ENCODE results near the gene AQP12A.
"Not testable (repeated sequence)": the region's sequence is repeated elsewhere in the genome, so short reads cannot be mapped to it uniquely, and the experiment has no call there.

Gene AQP12A

GRCh38 chr2:240690421-240691074 lies 1.1 kb upstream of the AQP12A start:
- not testable (repeated sequence) for DNase-seq

- DNase-seq, result not testable (repeated sequence)
Observed at GRCh38 chr2:240691075-240691427, 615 bp upstream of the AQP12A start.

DNA sequence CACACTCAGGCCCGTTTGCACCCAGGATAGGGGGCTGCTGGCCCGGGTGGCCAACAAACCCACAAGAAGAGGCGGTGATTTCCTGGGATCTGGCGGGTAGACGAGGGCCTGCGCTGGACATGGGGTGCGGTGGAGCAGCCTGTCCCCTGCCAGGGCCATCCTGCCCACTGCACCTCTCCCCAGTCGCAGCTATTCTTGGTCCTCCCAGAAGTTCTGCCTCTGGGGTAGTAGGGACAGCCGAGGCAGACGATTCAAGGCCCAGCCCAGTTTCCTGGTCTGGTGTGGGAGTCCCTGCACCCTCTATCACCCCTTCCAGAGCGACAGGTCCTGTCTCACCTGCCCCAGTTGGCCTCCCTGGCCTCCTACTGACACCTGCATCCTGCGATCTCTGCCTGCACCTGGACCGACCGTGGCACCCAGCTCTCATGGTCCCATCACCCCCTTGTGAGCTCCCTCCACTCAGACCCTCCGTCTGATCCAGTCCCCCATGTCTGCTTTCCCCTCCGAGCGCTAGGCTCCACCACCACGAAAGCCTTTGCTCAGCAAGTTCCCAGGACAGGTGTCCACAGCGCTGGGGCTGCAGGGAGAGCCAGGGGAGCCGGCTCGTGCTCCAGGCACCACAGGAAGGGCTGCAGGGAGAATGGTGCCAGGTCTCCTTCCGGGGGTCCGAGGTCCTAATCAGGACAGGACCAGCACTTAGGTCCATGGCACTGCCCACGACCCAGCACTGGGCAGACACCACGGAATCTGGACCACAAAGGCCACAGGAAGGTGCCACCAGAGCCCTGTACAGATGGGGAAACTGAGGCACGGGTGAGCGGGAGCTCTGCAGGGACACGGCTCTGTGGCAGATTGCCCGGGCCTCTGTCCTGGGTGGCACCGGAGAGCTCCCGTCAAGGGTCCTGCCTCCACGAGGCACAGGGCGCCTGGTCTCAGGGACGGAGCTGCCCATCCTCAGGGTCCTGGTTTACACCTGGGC lies 1.2 kb downstream of the AQP12A start:
- not testable (repeated sequence) for DNase-seq

GRCh38 chr2:240694304-240694703 lies 2.6 kb downstream of the AQP12A start:
- DNase-seq, result not testable (repeated sequence)

GRCh38 chr2:240695593-240695992 lies 3.9 kb downstream of the AQP12A start:
- not testable (repeated sequence) for DNase-seq

- DNase-seq, result not testable (repeated sequence)
Observed at GRCh38 chr2:240696469-240696868, 4.8 kb downstream of the AQP12A start.

DNA sequence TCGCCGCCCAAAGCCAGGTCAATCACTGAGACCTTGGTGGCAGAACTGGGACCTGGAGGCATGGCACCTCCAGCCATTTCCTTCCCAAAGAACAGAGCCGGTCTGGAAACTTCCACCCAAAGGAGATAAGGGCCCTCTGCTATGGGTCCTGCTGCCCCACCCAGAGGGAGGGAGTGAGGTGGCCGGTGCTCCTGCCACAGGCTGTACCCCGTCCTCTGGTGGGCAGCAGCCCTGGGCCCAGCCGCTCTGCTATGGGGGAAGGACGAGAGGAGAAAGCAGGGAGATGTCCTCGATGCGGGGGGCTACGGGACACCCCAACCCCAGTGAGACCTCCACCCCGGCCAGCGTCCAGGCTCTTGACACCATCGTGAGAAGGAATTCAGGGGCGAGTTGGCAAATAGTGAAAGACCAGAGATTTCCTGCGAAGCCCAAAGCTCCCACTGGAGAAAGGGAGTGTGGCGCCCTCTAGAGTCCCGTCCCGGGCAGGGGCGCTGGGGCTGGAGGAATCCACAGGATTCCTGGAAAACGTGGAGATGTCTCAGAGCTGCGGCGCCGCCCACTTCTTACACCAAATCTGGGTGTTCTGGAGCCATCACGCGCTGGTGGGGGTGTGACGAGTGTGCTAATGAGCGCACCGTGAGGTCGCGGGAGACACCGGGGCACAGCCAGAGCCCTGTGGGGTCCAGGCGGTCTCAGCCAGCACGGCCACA lies 7.3 kb downstream of the AQP12A start:
- DNase-seq, result not testable (repeated sequence)

- DNase-seq, result not testable (repeated sequence)
Observed at GRCh38 chr2:240699835-240700234, 8.2 kb downstream of the AQP12A start.

DNA sequence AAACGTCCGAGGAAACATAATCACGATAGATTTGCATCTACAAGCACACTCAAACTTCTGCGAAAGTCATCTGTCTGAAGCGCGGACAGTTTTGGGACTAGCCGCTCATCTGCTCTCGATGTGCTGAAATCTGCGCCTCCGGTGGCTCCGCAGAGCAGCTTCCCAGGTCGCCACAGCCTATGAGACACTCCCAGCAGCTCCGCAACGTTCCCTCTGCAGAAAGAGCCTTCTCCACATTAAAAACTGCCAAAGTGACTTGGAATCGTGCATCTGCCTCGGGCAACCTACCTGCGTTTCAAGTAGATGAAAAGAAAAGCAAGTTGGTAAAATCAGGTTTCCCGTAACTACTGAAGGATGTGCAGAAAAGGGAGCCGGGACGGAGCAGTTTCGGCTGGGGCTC lies 8.9 kb downstream of the AQP12A start:
- DNase-seq, result not testable (repeated sequence)

- no peak for DNase-seq
Observed at GRCh38 chr2:240701091-240701735, 9.5 kb downstream of the AQP12A start.

DNA sequence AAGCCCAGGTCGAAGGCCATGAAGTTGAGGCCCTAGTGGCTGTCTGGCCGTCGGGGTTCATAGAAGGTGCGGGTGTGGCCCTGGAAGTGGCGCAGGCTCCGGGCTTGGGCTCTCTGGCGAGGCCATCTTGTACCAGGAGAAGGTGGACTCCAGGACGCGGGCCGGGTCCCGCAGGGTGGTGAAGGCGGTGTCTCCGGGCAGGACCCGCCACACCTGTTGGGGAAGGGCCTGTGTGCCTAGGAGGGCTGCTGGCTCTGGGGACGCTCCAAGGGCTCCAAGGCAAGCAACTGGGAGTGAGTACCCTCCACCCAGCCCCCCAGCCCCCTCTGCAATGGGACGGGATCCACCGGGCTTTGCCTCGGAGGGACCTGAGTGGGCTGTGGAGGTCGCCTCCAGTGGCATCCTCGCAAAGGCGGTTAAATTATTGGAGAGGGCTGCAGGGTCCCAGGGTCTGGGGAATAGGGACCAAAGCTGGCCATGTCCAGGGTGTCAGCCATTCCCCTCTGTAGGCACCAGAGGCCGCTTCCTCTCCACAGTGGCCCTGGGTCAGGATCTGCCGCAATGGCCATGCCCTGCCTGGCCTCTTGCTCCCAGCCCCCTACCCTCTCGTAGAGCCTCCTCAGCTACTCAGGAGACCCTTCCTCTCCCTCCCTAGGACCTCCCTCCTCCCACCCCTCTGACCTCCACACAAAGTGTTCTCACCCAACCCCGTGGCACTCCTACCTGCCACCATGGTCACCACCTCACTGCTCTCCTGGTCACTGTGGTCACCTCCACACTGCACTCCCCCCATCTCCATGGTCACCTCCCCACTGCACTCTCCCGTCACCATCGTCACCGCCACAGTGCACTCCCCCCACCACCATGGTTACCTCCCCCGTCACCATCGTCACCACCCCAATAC lies 10.3 kb downstream of the AQP12A start:
- no peak for DNase-seq

GRCh38 chr2:240702640-240703011 lies 11.0 kb downstream of the AQP12A start:
- DNase-seq, result no peak

DNA sequence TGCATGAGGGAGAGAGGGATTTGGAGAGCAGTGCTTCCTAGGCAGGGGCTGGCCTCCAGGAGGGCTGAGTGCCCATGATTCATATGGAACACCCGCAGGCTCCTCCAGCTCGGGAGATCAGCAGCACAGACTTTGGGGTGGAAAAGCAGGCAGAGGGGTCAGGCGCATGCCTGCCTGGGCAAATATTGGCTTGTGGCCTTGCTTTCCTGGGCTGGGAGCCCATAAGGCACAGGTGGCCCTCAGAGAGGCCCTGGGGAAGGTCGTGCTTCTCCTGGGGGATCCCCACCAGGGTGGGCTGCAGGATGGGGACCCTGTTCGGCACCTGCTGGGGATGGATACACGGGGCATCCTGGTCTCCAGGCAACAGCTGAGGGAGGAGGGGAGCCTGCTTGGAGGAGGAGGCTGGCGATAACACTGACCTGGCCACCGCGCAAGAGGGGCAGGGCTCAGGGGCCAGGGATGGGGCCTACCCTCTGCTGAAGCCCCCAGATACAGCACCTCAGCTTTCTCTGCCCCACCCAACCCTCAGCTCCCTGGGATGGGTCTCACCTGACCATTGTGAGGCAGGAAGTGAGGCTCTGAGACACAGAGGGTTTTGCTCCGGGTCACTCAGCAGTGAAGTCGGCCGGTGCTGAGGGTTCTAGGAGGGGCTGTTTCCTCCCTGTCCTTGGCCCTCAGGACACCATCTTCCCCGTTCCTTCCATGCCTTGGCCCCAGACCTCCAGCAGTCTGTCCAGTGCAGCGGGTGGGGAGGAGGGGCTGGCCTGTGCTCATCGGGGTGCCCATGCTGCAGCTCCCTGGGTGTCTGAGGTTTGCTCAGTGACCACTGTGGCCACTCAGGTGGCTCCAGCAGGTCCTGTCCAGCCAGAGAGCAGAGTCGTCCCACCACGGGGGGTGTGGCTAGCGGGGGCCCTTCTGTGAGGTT lies 12.0 kb downstream of the AQP12A start:
- no peak for DNase-seq

DNA sequence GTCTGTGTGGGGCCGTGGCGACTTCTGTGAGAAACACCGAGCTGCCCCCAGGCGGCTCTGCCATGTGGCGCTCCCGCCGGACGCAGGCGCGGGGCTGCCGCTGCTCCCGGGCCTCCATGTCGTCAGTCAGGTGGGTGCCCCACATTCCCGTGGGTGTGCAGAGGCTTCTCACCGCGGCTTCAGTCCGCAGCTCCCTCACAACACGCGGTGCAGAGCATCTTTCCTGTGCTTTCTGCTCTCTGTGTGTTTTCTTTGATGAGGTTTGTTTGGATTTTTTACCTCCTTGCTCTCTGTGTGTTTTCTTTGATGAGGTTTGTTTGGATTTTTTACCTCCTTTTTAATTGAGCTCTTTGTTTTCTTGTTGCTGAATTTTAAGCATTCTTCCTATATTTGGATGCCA lies 13.0 kb downstream of the AQP12A start:
- no peak for DNase-seq

DNA sequence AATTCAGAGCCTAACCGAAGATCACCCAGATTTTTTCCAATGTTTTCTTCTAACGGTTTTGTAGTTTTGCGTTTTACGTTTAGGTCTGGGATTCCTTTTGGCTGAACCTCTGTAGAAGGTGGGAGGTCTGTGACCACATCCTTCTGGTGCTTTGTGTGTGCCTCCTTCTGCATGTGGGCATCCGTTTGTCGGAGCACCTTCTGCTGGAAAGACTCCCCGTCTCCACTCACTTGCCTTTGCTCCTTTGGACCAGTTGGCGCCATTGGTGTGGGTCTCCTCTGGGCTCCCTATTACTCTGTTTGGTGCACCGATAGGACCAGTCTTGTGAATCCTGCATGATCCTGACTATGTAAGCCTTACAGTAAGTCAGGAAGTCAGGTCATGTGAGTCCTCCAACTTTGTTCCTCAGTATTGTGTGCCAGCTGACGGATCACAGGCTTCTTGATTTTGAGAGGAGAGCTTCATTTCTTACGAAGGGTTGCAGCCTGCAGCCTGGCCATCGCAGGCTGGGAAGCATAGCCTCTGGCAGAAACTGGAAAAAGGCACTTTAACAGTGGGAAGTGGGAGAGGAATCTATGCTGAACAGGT lies 13.6 kb downstream of the AQP12A start:
- DNase-seq, result no peak

DNA sequence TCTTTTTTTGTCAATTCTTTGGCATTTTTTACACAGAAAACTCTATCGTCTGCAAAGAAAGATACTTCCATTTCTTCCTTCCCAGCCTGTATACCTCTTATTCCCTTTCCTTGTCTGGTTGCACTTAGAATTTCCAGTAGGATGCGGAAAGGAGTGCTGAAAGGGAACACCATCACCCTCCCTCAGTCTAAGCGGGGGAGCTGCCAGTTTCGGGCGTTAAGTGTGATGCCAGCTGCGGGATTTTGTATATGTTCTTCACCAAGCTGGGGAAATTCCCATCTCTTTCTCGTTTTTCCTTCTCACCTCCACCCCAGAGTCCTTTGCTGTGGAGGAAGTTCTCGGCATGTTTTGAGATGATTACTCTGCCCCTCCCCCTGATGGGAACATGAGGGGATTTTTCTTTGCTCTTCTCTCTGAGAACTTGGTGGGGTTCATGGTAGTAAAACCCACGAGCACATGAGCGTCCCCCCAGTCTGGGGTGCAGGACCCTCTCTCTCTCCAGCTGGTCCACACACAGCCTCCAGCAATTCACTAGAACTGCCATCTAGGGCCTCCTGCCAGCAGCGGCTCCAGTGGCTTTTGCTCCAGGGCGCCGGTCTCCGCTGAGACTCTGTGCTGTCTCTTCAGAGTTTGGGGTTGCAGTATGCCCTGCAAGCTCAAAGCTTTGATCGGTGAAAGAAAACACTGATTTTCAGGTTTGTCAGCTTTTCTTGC lies 15.5 kb downstream of the AQP12A start:
- no peak for DNase-seq

- no peak for DNase-seq
Observed at GRCh38 chr2:240707821-240708220, 16.2 kb downstream of the AQP12A start.

- DNase-seq, result no peak
Observed at GRCh38 chr2:240708457-240708856, 16.8 kb downstream of the AQP12A start.

GRCh38 chr2:240711296-240711695 lies 19.6 kb downstream of the AQP12A start:
- DNase-seq, result no peak

GRCh38 chr2:240711701-240712100 lies 20.0 kb downstream of the AQP12A start:
- DNase-seq, result no peak
